Measurements from ENCODE around the gene HSP90B1.

HSP90B1 gene

GRCh38 chr12:103930034-103930786, at the start of gene HSP90B1:
HSP90B1 (plus strand) TSS chr12:103930410; CDS start chr12:103930516, 106 bp downstream.
- peak; percentile 100 for DNase-seq (ENCODE audit: low read depth, low spot score)
- in situ Hi-C loops (cut with HindIII; ENCODE audit: low sequenced_read_pairs) = no loop called here
- H3K4me3 ChIP-seq (ENCODE audit: low read depth, low read length) = peak within 1 kb of the TSS; percentile 91
- TF ChIP-seq, protein P1, sequence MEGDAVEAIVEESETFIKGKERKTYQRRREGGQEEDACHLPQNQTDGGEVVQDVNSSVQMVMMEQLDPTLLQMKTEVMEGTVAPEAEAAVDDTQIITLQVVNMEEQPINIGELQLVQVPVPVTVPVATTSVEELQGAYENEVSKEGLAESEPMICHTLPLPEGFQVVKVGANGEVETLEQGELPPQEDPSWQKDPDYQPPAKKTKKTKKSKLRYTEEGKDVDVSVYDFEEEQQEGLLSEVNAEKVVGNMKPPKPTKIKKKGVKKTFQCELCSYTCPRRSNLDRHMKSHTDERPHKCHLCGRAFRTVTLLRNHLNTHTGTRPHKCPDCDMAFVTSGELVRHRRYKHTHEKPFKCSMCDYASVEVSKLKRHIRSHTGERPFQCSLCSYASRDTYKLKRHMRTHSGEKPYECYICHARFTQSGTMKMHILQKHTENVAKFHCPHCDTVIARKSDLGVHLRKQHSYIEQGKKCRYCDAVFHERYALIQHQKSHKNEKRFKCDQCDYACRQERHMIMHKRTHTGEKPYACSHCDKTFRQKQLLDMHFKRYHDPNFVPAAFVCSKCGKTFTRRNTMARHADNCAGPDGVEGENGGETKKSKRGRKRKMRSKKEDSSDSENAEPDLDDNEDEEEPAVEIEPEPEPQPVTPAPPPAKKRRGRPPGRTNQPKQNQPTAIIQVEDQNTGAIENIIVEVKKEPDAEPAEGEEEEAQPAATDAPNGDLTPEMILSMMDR (IDR thresholded peaks at IDR 0.05; ENCODE audit: low read depth, low read length) = no peak

DNA sequence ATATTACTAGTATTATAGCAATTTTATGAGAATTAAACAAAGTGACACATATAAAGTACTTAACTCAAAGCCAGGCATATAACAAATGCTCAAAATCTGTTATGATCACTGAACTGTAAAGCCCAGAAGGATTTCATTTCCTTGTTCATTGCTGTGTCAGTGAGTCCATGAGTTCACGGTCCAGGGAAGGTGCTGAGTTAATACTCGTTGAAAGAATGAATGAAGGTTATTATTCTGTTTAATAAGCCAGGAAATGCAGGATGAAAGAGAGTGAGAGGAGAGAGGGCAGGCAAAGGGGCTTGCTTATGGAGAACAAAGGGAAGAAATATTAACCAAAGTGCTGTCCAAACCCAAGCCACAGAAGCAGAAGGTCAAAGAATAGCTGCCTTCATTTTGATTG, 48.9 kb upstream of the HSP90B1 start:
- TF ChIP-seq, protein P1 (IDR thresholded peaks at IDR 0.05; ENCODE audit: low read depth, low read length) = no peak
- H3K4me3 ChIP-seq (ENCODE audit: low read depth, low read length) = no peak overlapping the region
- no peak for DNase-seq (ENCODE audit: low read depth, low spot score)
- in situ Hi-C loops (cut with HindIII; ENCODE audit: low sequenced_read_pairs) = no loop called here

DNA sequence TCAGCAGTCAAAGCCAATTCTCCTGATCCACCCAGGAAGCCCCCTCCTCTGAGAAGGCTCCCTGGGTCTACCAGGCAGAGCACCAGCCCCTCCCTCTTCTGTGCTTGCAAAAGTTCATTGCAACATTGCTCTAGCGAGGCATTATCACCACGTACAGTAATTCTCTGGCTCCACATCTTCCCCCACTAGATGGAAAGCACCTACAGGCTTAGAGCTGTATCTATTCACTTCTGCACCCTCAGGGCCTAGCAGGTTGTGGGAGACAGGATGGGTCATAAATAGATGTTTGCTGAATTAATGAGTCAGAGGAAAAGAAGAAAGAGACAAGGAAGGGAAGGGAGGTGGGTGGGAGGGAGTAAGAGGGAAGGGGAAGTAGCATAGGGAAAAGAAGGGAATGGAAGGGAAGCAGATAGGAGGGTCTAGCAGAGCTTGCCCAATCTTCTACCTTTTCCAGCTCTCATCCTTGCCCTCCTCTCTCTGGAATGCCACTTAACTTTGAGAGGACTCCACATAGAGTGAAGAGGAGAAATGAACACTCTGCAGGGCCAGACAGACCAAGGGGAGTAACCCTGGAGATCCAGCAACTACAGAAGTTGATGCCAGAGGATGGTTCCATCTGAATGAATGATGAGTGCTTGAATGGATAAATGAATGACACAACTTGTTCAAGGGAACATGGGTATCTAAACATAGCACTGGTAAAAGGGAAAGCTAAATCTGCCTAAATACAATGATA, 47.2 kb upstream of the HSP90B1 start:
- no peak overlapping the region for H3K4me3 ChIP-seq (ENCODE audit: low read depth, low read length)
- DNase-seq (ENCODE audit: low read depth, low spot score) = no peak
- TF ChIP-seq, protein P1 (IDR thresholded peaks at IDR 0.05; ENCODE audit: low read depth, low read length) = no peak
- in situ Hi-C loops (cut with HindIII; ENCODE audit: low sequenced_read_pairs) = no loop called here

DNA sequence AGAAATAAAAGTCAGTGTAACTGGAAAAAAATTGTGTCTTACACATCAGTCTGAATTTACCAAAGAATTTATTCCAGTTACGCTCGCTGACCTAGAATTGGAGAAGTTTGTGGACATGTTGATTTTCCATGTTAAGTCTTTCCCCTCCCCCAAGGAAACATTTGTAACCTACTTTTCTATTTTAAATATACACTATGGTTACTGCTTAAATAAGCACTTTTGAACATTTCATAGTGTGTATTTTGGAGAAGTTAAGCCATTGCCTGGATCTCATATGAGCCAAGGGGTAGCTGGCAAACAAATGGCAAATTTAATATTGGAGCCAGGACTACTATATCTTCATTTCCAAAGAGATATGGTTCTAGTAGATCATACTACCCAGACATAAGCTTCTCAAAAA, 46.3 kb upstream of the HSP90B1 start:
- DNase-seq (ENCODE audit: low read depth, low spot score) = no peak
- no peak overlapping the region for H3K4me3 ChIP-seq (ENCODE audit: low read depth, low read length)
- TF ChIP-seq, protein P1 (IDR thresholded peaks at IDR 0.05; ENCODE audit: low read depth, low read length) = no peak
- in situ Hi-C loops (cut with HindIII; ENCODE audit: low sequenced_read_pairs) = no loop called here

DNA sequence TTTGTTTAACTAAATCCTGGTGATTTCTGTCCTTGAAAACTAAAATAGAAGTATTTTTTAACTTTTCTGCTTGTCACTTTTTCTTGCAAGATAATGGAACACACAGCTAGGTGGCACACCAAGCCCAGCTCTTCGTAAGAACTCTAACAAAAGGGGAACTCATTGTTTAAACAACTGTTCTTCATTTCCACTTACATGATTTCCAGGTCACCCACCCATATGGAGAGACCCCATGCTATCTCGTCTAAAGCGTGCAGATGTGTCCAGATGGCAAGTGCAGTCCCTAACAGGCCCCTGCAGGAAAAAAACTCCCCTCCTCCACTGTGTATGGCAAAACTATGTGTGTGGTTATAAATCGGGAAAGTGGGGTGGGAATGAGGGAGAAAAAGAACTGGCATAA, 45.9 kb upstream of the HSP90B1 start:
- in situ Hi-C loops (cut with HindIII; ENCODE audit: low sequenced_read_pairs) = no loop called here
- DNase-seq (ENCODE audit: low read depth, low spot score) = peak; percentile 71

DNA sequence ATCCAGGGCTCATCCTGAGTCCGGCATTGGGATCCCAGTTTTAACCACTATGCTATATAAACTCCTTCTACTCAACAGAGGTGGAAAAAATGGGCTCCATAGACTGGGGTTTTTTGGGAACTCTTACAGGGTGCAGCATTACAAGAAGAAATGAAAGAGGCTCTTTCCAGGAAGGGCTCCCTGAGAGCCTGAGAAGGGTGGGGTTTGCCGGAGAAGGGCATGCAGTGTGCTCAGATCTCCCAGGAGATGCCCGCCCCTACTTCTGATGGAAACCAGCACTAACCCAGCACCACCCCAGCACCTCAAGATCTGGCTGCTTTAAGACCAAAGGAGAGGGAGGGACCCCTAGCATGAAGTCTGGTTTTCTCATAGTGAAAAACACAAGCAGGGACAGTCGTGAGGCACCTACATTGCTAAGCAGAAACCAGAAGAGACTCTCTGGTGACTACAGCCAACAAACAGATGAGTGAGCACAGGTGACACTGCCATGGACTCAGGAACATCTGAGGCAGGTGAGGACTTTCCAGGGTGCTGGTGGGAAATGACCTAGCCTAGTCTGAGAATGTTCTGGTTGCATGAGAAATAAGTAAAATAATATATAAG, 43.9 kb upstream of the HSP90B1 start:
- DNase-seq (ENCODE audit: low read depth, low spot score) = no peak
- TF ChIP-seq, protein P1 (IDR thresholded peaks at IDR 0.05; ENCODE audit: low read depth, low read length) = no peak
- in situ Hi-C loops (cut with HindIII; ENCODE audit: low sequenced_read_pairs) = no loop called here

More for the DNA sequence above, 45.9 kb upstream of the HSP90B1 start:
- TF ChIP-seq, protein P1 (IDR thresholded peaks at IDR 0.05; ENCODE audit: low read depth, low read length) = peak; percentile 62
- H3K4me3 ChIP-seq (ENCODE audit: low read depth, low read length) = no peak overlapping the region

More for the DNA sequence above, 43.9 kb upstream of the HSP90B1 start:
- H3K4me3 ChIP-seq (ENCODE audit: low read depth, low read length) = no peak overlapping the region
